Adrenal gland (tissue), 12 donors: Measurements from ENCODE around the gene AGFG1. TPM values are rescaled to one million over a fixed set of nuclear protein-coding genes. Genes with fewer than 3 reads are reported as not detected.

Experiments
- DNase-seq, 7 donors: peaks; one replicate each; pipeline ENCODE4 v3.0.0-alpha.2; 2019 to 2020
- H3K27ac ChIP-seq, 5 donors: fragments of 200-600 bp; sonication (generic) in 4 of 5; 1 replicate in 3 of 5; 2 replicates in 2 of 5; pipeline versions ENCODE4 v1.5.1 to v1.8.0; 2016 to 2020; ENCODE audit warnings: mild to moderate bottlenecking in 1 of 5
- H3K27me3 ChIP-seq: fragments of 200-600 bp; 2 replicates; pipeline ENCODE4 v1.8.0; 2021
- H3K36me3 ChIP-seq, 2 donors: fragments of 200-600 bp; replicated peaks in 1 of 2; 1 replicate in 1 of 2; 2 replicates in 1 of 2; pipeline versions ENCODE4 v1.5.1 to v1.8.0; 2018 to 2022
- H3K4me1 ChIP-seq, 2 donors: fragments of 200-600 bp; replicated peaks in 1 of 2; 1 replicate in 1 of 2; 2 replicates in 1 of 2; pipeline versions ENCODE4 v1.5.1 to v1.8.0; 2018 to 2021
- H3K4me3 ChIP-seq, 4 donors: fragments of 200-600 bp; sonication (generic) in 3 of 4; one replicate each; pipeline ENCODE4 v1.5.1; 2016 to 2018
- H3K9me3 ChIP-seq, 3 donors: fragments of 200-600 bp; sonication (generic) in 1 of 3; replicated peaks in 1 of 3; 1 replicate in 2 of 3; 2 replicates in 1 of 3; pipeline versions ENCODE4 v1.5.1 to v1.8.0; 2016 to 2021
- CTCF ChIP-seq, 6 experiments: fragments of 450-650 bp in 4 of 6; fragments of 200-600 bp in 2 of 6; sonication (generic) in 1 of 6; IDR thresholded peaks; 1 replicate in 5 of 6; 2 replicates in 1 of 6; pipeline versions ENCODE4 v1.5.1 to v1.8.0; 2016 to 2021; ENCODE audit warnings: antibody characterized with exemption in 6 of 6, mild to moderate bottlenecking in 2 of 6, moderate library complexity in 1 of 6
- POLR2A ChIP-seq, 2 donors: fragments of 450-650 bp; IDR thresholded peaks; one replicate each; pipeline ENCODE4 v1.6.1; 2017; ENCODE audit warnings: antibody characterized with exemption in 2 of 2, mild to moderate bottlenecking in 2 of 2, moderate library complexity in 1 of 2
- WGBS, 4 donors: extraction: QIAGEN DNeasy Blood & Tissue Kit in 2 of 4; methylation state at CpG; one replicate each; pipeline versions ENCODE4 v1.1.5 to v1.1.7; 2013 to 2017; 5-methylcytosine and 5-hydroxymethylcytosine counted together
- intact Hi-C, 2 donors: fragments of 100-400 bp; cut with DNase I; formaldehyde crosslinking; loops; one replicate each; pipeline versions ENCODE4 v1.14.1 to v1.15.0; 2022 to 2023
- polyA plus RNA-seq, 3 donors: library from polyadenylated mRNA; stranded (reverse); fragments of 200-250 nt in 2 of 3; fragments of 350-450 nt in 1 of 3; fragmentation: Illumina TruSeq in 1 of 3; extraction: RNeasy Lipid Tissue Mini Kit (QIAGEN cat#74804) in 1 of 3; gene quantifications; one replicate each; pipeline ENCODE4 v1.2.3, GENCODE V29; 2013 to 2014
- total RNA-seq, 9 donors: library from RNA; depleted of rRNA in 4 of 9; stranded (reverse); fragments of >200 nt in 4 of 9; fragments of 120-200 nt in 1 of 9; fragmentation: NEBNext Ultra II Directional in 1 of 9; extraction: Animal tissue kit (Norgen Biotek cat#: 25700) in 1 of 9; gene quantifications; one replicate each; pipeline versions ENCODE4 v1.1.0 to v1.2.4, GENCODE V29; 2013 to 2023
- donor health status: healthy with polysubstance abuse.
- donor health status: Bipolar disorder and iron deficiency.
- donor health status: DM: yes; HTN: yes; CAD: no.
- donor health status: DM: no; HTN: no; CAD: no.
- donor health status: DM: no; HTN: no; CAD: no.
- donor health status: DM: yes; HTN: yes; CAD: no.

Gene AGFG1
- total and polyA plus RNA-seq, 12 donors: 13.5 to 117 (median 64.7) TPM

GRCh38 chr2:227482638-227483340 is 10.8 kb downstream of the AGFG1 start:
- TF ChIP-seq CTCF (IDR thresholded peaks at IDR 0.05) (no peak), POLR2A (IDR thresholded peaks at IDR 0.05) (no peak)
- no peaks in the 10 kb centered on the region for H3K36me3 ChIP-seq
- no peak overlapping the region for H3K4me3 ChIP-seq
- no peak for DNase-seq
- H3K4me1 ChIP-seq: peaks cover 7 to 53% of the 10 kb centered on the region in 2 donors
- WGBS, 4 donors: 62 to 81% (median 66%) methylated on average over 1 of the region's 1 CpG
- no peaks in the 10 kb centered on the region for H3K27me3 ChIP-seq
- H3K27ac ChIP-seq: no peak overlapping the region
- no peaks in the 10 kb centered on the region for H3K9me3 ChIP-seq
- intact Hi-C loops: no loop called here

- Histone ChIP-seq H3K4me3 (no peak overlapping the region), H3K4me1 (peaks cover 6 to 45% of the 10 kb centered on the region in 2 donors), H3K9me3 (no peaks in the 10 kb centered on the region), H3K27ac (no peak overlapping the region), H3K36me3 (no peaks in the 10 kb centered on the region), H3K27me3 (no peaks in the 10 kb centered on the region)
- TF ChIP-seq POLR2A (IDR thresholded peaks at IDR 0.05) (no peak), CTCF (IDR thresholded peaks at IDR 0.05) (no peak)
- intact Hi-C loops: no loop called here
- no peak for DNase-seq
- WGBS, 4 donors: 88 to 97% (median 95%) methylated on average over 1 of the region's 1 CpG
Measured at GRCh38 chr2:227485429-227485828, 13.5 kb downstream of the AGFG1 start.

DNA sequence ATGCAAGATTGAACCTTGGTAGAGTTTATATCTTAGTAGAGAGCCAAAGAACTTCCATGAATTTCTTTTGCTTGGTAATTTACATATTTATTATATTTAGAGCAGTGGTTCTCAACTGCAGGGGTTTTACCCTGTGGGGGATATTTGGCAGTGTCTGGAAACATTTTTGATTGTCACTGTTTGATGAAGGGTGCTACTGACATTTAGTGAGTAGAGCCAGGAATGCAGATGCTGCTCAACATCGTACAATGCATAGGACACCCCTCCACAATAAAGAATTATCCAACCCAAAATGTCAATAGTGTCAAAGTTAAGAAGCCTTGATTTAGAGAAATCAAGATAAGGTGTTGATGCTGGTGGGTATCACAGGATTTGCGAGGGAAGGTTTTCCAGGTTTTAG is 14.7 kb downstream of the AGFG1 start:
- Histone ChIP-seq H3K27me3 (no peaks in the 10 kb centered on the region), H3K9me3 (no peaks in the 10 kb centered on the region), H3K27ac (no peak overlapping the region), H3K36me3 (no peaks in the 10 kb centered on the region), H3K4me3 (no peak overlapping the region), H3K4me1 (peaks cover 5 to 50% of the 10 kb centered on the region in 2 donors)
- no peak for DNase-seq
- TF ChIP-seq CTCF (IDR thresholded peaks at IDR 0.05) (no peak), POLR2A (IDR thresholded peaks at IDR 0.05) (no peak)
- intact Hi-C loops: no loop called here
- 88 to 96% (median 93%) methylated on average over 2 of the region's 2 CpGs for WGBS, 4 donors

GRCh38 chr2:227488045-227488444 is 16.1 kb downstream of the AGFG1 start:
- DNase-seq: no peak
- peaks cover 5 to 38% of the 10 kb centered on the region in 2 donors for H3K4me1 ChIP-seq
- no peaks in the 10 kb centered on the region for H3K9me3 ChIP-seq
- no peaks in the 10 kb centered on the region for H3K36me3 ChIP-seq
- intact Hi-C loops: no loop called here
- TF ChIP-seq POLR2A (IDR thresholded peaks at IDR 0.05) (no peak), CTCF (IDR thresholded peaks at IDR 0.05) (no peak)
- no peak overlapping the region for H3K4me3 ChIP-seq
- H3K27me3 ChIP-seq: no peaks in the 10 kb centered on the region
- no peak overlapping the region for H3K27ac ChIP-seq
- WGBS, 4 donors: 89 to 91% (median 90%) methylated on average over 3 of the region's 3 CpGs
